GM21447 (cell line): Measurements from ENCODE around the gene ROBO2.

ENCODE experiments used
- ATAC-seq: cut with Tn5 transposase; IDR thresholded peaks from one replicate; pipeline ENCODE4 v1.9.1; 2021; ENCODE audit not compliant: unreplicated experiment

ROBO2 gene

GRCh38 chr3:77466562-77467115, 426.7 kb downstream of the ROBO2 start:
- no peak for ATAC-seq

GRCh38 chr3:77467702-77468625, 428.1 kb downstream of the ROBO2 start:
- ATAC-seq: no peak

- no peak for ATAC-seq
Measured at GRCh38 chr3:77468626-77469020, 428.7 kb downstream of the ROBO2 start.

- no peak for ATAC-seq
Measured at GRCh38 chr3:77475507-77475906, 435.6 kb downstream of the ROBO2 start.

- ATAC-seq: no peak
Measured at GRCh38 chr3:77479021-77479420, 439.1 kb downstream of the ROBO2 start.

- ATAC-seq: no peak
Measured at GRCh38 chr3:77489216-77489615, 449.3 kb downstream of the ROBO2 start.

GRCh38 chr3:77491961-77492360, 452.1 kb downstream of the ROBO2 start:
- no peak for ATAC-seq

- ATAC-seq: no peak
Measured at GRCh38 chr3:77500721-77501120, 460.8 kb downstream of the ROBO2 start.

GRCh38 chr3:77506384-77506783, 466.5 kb downstream of the ROBO2 start:
- no peak for ATAC-seq

GRCh38 chr3:77513542-77513941, 473.6 kb downstream of the ROBO2 start:
- no peak for ATAC-seq

- no peak for ATAC-seq
Measured at GRCh38 chr3:77514766-77515165, 474.9 kb downstream of the ROBO2 start.

GRCh38 chr3:77524463-77524862, 484.6 kb downstream of the ROBO2 start:
- no peak for ATAC-seq

GRCh38 chr3:77524946-77525682, 485.2 kb downstream of the ROBO2 start:
- no peak for ATAC-seq

- ATAC-seq: no peak
Measured at GRCh38 chr3:77526573-77527113, 486.7 kb downstream of the ROBO2 start.

- ATAC-seq: no peak
Measured at GRCh38 chr3:77529522-77529921, 489.6 kb downstream of the ROBO2 start.

GRCh38 chr3:77530870-77531269, 491.0 kb downstream of the ROBO2 start:
- no peak for ATAC-seq

- no peak for ATAC-seq
Measured at GRCh38 chr3:77535116-77535515, 495.2 kb downstream of the ROBO2 start.

GRCh38 chr3:77536038-77536775, 496.3 kb downstream of the ROBO2 start:
- ATAC-seq: no peak

- no peak for ATAC-seq
Measured at GRCh38 chr3:77539014-77539413, 499.1 kb downstream of the ROBO2 start.

GRCh38 chr3:77539677-77540076, 499.8 kb downstream of the ROBO2 start:
- ATAC-seq: no peak
